NT2/D1 (cell line): ENCODE measurements around the gene INSRR.
A peak's percentile ranks its signal among the peaks of the same experiment; 100 is the strongest.

Experiments used
- DNase-seq: peaks from one replicate; pipeline ENCODE4 v3.0.0-alpha.2; 2011; ENCODE audit warnings: low read depth, low spot score
- H3K27me3 ChIP-seq: 2 replicates; pipeline ENCODE4 v1.6.0; 2011; ENCODE audit warnings: mild to moderate bottlenecking; ENCODE audit not compliant: insufficient read length, insufficient read depth
- H3K36me3 ChIP-seq: 2 replicates; pipeline ENCODE4 v1.6.1; 2011; ENCODE audit warnings: mild to moderate bottlenecking, low read length, mixed read lengths; ENCODE audit not compliant: insufficient read depth, insufficient read length
- H3K4me1 ChIP-seq: 2 replicates; pipeline ENCODE4 v1.5.1; 2011; ENCODE audit not compliant: insufficient read depth, insufficient read length
- H3K4me3 ChIP-seq: 2 replicates; pipeline ENCODE4 v1.5.1; 2011; ENCODE audit warnings: low read depth; ENCODE audit not compliant: insufficient read length
- H3K9ac ChIP-seq: 2 replicates; pipeline ENCODE4 v1.6.0; 2011; ENCODE audit warnings: low read depth; ENCODE audit not compliant: insufficient read length
- H3K9me3 ChIP-seq: 2 replicates; pipeline ENCODE4 v1.5.1; 2011; ENCODE audit warnings: mild to moderate bottlenecking, low read length; ENCODE audit not compliant: insufficient read depth
- SUZ12 ChIP-seq: IDR thresholded peaks from 2 replicates; pipeline ENCODE4 v1.6.1; 2011; ENCODE audit not compliant: insufficient read length, insufficient read depth; ENCODE audit errors: extremely low read depth
- YY1 ChIP-seq: IDR thresholded peaks from 2 replicates; pipeline ENCODE4 v1.6.1; 2011; ENCODE audit not compliant: insufficient read length, insufficient read depth
- ZNF274 ChIP-seq: IDR thresholded peaks from 2 replicates; pipeline ENCODE4 v1.6.1; 2011; ENCODE audit warnings: mild to moderate bottlenecking, low read depth, low read length

INSRR gene

GRCh38 chr1:156858959-156859522 lies at the start of gene INSRR:
INSRR (minus strand) TSS chr1:156859117; CDS start chr1:156858621, 496 bp downstream.
- H3K9ac ChIP-seq: peak within 1 kb of the TSS; percentile 80
- H3K4me1 ChIP-seq: peaks cover 24% of the 10 kb centered on the region
- peak within 1 kb of the TSS; percentile 39 for H3K4me3 ChIP-seq
- no peaks in the 10 kb centered on the region for H3K9me3 ChIP-seq
- TF ChIP-seq ZNF274 (no peak), YY1 (no peak), SUZ12 (no peak)
- no peak for DNase-seq
- H3K27me3 ChIP-seq: peaks cover 81% of the 10 kb centered on the region
- H3K36me3 ChIP-seq: no peaks in the 10 kb centered on the region

GRCh38 chr1:156908541-156908940 lies 49.6 kb upstream of the INSRR start:
- H3K9me3 ChIP-seq: peaks cover 13% of the 10 kb centered on the region; the same call in 1 of the 2 replicates
- DNase-seq: no peak
- H3K9ac ChIP-seq: no peak overlapping the region
- no peaks in the 10 kb centered on the region for H3K27me3 ChIP-seq
- H3K4me3 ChIP-seq: no peak overlapping the region
- TF ChIP-seq YY1: no peak
- TF ChIP-seq SUZ12: no peak
- TF ChIP-seq ZNF274: no peak
- peaks cover 15% of the 10 kb centered on the region for H3K4me1 ChIP-seq
- peaks cover 69% of the 10 kb centered on the region for H3K36me3 ChIP-seq

DNA sequence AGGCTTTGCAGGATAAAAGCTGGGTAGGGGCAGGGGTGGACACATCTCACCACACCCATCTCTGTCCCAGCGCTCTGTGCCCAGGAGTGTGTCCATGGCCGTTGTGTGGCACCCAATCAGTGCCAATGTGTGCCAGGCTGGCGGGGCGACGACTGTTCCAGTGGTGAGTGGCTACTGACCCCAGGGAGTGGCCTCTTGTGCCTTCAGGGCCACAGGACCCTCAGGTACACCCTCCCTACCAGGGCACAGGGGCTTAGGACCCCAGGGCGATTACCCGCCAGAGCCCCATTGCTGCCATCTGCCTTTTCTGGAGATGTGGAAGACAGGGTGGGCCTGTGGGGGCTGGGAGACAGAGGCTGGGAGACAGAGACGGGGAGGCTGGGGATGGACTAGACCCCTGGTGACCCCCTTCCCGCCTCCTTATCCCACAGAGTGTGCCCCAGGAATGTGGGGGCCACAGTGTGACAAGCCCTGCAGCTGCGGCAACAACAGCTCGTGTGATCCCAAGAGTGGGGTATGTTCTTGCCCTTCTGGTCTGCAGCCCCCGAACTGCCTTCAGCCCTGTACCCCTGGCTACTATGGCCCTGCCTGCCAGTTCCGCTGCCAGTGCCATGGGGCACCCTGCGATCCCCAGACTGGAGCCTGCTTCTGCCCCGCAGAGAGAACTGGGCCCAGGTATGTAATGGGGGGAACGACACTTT lies 47.4 kb upstream of the INSRR start:
- no peak for DNase-seq
- Histone ChIP-seq H3K27me3 (no peaks in the 10 kb centered on the region), H3K4me1 (peaks cover 11% of the 10 kb centered on the region), H3K9me3 (peaks cover 13% of the 10 kb centered on the region; the same call in 1 of the 2 replicates), H3K4me3 (no peak overlapping the region), H3K36me3 (peaks cover 54% of the 10 kb centered on the region), H3K9ac (no peak overlapping the region)
- TF ChIP-seq ZNF274: no peak
- no peak for TF ChIP-seq SUZ12
- TF ChIP-seq YY1: no peak

DNA sequence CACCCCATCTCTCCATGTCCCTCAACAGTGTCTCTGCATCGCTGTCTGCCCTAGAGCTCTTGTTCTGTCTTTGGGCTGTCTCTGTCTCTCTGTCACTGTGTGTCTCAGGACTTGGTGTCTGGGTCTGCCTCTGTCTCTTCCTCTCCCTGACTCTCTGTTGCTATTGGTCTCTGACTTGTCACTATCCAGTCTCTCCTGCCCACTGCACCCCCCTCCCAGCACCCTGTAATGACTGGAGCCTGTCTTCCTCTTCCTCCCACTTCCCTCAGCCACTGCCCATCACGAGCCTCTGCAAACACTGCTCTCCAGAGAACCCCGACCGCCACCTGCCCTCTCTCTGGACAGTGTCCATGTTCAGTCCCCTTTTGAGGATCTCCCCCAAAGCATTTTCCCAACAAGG lies 46.7 kb upstream of the INSRR start:
- DNase-seq: no peak
- Histone ChIP-seq H3K4me3 (no peak overlapping the region), H3K36me3 (peaks cover 54% of the 10 kb centered on the region), H3K9me3 (peaks cover 13% of the 10 kb centered on the region; the same call in 1 of the 2 replicates), H3K27me3 (no peaks in the 10 kb centered on the region), H3K4me1 (peaks cover 15% of the 10 kb centered on the region), H3K9ac (no peak overlapping the region)
- no peak for TF ChIP-seq ZNF274
- no peak for TF ChIP-seq YY1
- no peak for TF ChIP-seq SUZ12

DNA sequence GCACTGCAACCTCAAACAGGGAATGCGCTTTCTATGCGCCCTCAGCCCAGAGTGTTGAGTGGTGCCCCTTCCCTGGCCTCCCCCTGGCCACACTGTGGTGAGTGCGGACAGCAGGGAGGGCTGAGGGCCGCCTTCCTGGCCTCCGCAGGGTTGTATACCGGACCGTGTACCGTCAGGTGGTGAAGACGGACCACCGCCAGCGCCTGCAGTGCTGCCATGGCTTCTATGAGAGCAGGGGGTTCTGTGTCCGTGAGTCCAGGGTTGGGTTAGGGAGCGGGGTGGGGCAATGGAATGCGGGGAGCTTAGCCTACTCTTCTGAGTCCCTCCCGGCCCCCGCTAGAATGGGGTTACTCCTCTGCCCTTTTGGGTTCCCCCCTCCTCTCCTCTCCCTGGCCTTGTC lies 46.3 kb upstream of the INSRR start:
- DNase-seq: no peak
- H3K9me3 ChIP-seq: peaks cover 13% of the 10 kb centered on the region; the same call in 1 of the 2 replicates
- TF ChIP-seq YY1 (no peak), ZNF274 (no peak), SUZ12 (no peak)
- no peak overlapping the region for H3K9ac ChIP-seq
- peaks cover 14% of the 10 kb centered on the region for H3K4me1 ChIP-seq
- H3K36me3 ChIP-seq: peaks cover 54% of the 10 kb centered on the region
- H3K27me3 ChIP-seq: no peaks in the 10 kb centered on the region
- H3K4me3 ChIP-seq: no peak overlapping the region

GRCh38 chr1:156904187-156904959 lies 45.5 kb upstream of the INSRR start:
- Histone ChIP-seq H3K27me3 (no peaks in the 10 kb centered on the region), H3K36me3 (peaks cover 47% of the 10 kb centered on the region), H3K9ac (no peak overlapping the region), H3K4me3 (no peak overlapping the region), H3K9me3 (peaks cover 13% of the 10 kb centered on the region; the same call in 1 of the 2 replicates), H3K4me1 (peaks cover 14% of the 10 kb centered on the region)
- DNase-seq: no peak
- no peak for TF ChIP-seq SUZ12
- no peak for TF ChIP-seq YY1
- TF ChIP-seq ZNF274: no peak
